Testis (tissue), 2 donors: ENCODE measurements around the gene MISP.

Experiments used
- CTCF ChIP-seq, 3 experiments: fragments of 450-650 bp in 2 of 3; fragments of 200-600 bp in 1 of 3; sonication (generic) in 1 of 3; IDR thresholded peaks; one replicate each; pipeline ENCODE4 v1.5.1; 2016 to 2019; ENCODE audit warnings: antibody characterized with exemption in 3 of 3, mild to moderate bottlenecking in 2 of 3, moderate library complexity in 1 of 3
- POLR2A ChIP-seq: fragments of 450-650 bp; IDR thresholded peaks from one replicate; pipeline ENCODE4 v1.6.1; 2017; ENCODE audit warnings: antibody characterized with exemption, mild to moderate bottlenecking, moderate library complexity

- TF ChIP-seq CTCF (IDR thresholded peaks at IDR 0.05) = no peak
- no peak for TF ChIP-seq POLR2A
These were observed 18.5 kb upstream of the MISP start for GRCh38 chr19:732148-733069.
